OCI-LY1 (cell line): Measurements from ENCODE around the gene SDHA.
"Not testable (repeated sequence)": the region's sequence is repeated elsewhere in the genome, so short reads cannot be mapped to it uniquely, and the experiment has no call there.

Source experiments
- EZH2 ChIP-seq: fragments of 200-600 bp; sonication (generic), shearing (Covaris generic); IDR thresholded peaks from 2 replicates; pipeline ENCODE4 v1.8.0; 2017; ENCODE audit warnings: borderline replicate concordance, mixed run types, mild to moderate bottlenecking, antibody characterized with exemption, low read length, moderate library complexity, mixed read lengths
- TF ChIP-seq, protein P1 (sequence below): fragments of 200-600 bp; sonication (generic), shearing (Covaris generic); IDR thresholded peaks from 2 replicates; pipeline ENCODE4 v1.5.1; 2017; ENCODE audit warnings: mild to moderate bottlenecking, antibody characterized with exemption, low read length, moderate library complexity, mixed read lengths

DNA sequence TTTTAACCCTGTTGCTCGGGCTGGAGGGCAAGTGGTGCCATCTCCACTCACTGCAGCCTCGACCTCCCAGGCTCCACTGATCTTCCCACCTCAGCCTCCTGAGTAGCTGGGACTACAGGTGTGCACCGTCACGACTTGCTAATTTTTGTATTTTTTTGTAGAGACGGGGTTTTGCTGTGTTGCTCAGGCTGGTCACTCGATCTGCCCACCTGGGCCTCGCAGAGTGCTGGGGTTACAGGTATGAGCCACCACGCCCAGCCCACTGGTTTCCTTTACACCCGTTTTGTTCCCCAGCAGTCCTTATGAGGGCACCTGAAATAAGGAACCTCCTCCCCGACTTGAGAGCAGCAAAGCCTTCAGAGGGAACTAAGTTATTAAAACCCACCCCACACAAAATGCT, 2.0 kb upstream of the SDHA start:
- TF ChIP-seq, protein P1, sequence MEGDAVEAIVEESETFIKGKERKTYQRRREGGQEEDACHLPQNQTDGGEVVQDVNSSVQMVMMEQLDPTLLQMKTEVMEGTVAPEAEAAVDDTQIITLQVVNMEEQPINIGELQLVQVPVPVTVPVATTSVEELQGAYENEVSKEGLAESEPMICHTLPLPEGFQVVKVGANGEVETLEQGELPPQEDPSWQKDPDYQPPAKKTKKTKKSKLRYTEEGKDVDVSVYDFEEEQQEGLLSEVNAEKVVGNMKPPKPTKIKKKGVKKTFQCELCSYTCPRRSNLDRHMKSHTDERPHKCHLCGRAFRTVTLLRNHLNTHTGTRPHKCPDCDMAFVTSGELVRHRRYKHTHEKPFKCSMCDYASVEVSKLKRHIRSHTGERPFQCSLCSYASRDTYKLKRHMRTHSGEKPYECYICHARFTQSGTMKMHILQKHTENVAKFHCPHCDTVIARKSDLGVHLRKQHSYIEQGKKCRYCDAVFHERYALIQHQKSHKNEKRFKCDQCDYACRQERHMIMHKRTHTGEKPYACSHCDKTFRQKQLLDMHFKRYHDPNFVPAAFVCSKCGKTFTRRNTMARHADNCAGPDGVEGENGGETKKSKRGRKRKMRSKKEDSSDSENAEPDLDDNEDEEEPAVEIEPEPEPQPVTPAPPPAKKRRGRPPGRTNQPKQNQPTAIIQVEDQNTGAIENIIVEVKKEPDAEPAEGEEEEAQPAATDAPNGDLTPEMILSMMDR, result not testable (repeated sequence)
- not testable (repeated sequence) for TF ChIP-seq EZH2
